Measurements from ENCODE around the gene ZSCAN9. TPM values are rescaled to one million over a fixed set of nuclear protein-coding genes. Genes with fewer than 3 reads are reported as not detected.

ZSCAN9 gene
- total RNA-seq, 4 donors from 2014 or later = 11.9 to 22.2 (median 14.2) TPM

GRCh38 chr6:28218312-28219248, 6.5 kb upstream of the ZSCAN9 start:
- WGBS, 2 donors = 12 to 15% methylated on average over 38 to 48 of the region's 56 CpGs
- Histone ChIP-seq H3K4me1 (peaks cover 0 to 14% (median 0%) of the 10 kb centered on the region in 4 donors), H3K27me3 (peaks cover 0 to 47% of the 10 kb centered on the region in 2 donors), H3K27ac (peak overlapping the region in 3 of 4 donors; percentile 67 to 80 (median 72)), H3K9me3 (no peaks in the 10 kb centered on the region), H3K36me3 (no peaks in the 10 kb centered on the region), H3K4me3 (peak overlapping the region; percentile 37 to 66 (median 52))
- peak; percentile 30 to 55 for DNase-seq (ENCODE audit: low spot score in 2 of 2)
- TF ChIP-seq CTCF (IDR thresholded peaks at IDR 0.05) (no peak), EP300 (IDR thresholded peaks at IDR 0.05) (no peak), POLR2A (IDR thresholded peaks at IDR 0.05) (no peak)

GRCh38 chr6:28220257-28221133, 4.6 kb upstream of the ZSCAN9 start:
- TF ChIP-seq CTCF (IDR thresholded peaks at IDR 0.05) = no peak
- TF ChIP-seq EP300 (IDR thresholded peaks at IDR 0.05) = no peak
- no peak for TF ChIP-seq POLR2A (IDR thresholded peaks at IDR 0.05)
- H3K36me3 ChIP-seq = no peaks in the 10 kb centered on the region
- H3K4me1 ChIP-seq = peaks cover 0 to 19% (median 0%) of the 10 kb centered on the region in 4 donors
- peaks cover 0 to 30% of the 10 kb centered on the region in 2 donors for H3K27me3 ChIP-seq
- H3K27ac ChIP-seq = no peak overlapping the region
- WGBS, 2 donors = 34 to 35% methylated on average over 6 of the region's 6 CpGs
- DNase-seq (ENCODE audit: low spot score in 2 of 2) = no peak
- no peak overlapping the region for H3K4me3 ChIP-seq
- no peaks in the 10 kb centered on the region for H3K9me3 ChIP-seq

- Histone ChIP-seq H3K9me3 (no peaks in the 10 kb centered on the region), H3K4me3 (peak overlapping the region; percentile 57 to 79 (median 68)), H3K27me3 (peaks cover 0 to 14% of the 10 kb centered on the region in 2 donors), H3K27ac (peak overlapping the region in 3 of 4 donors; percentile 61 to 86 (median 80)), H3K4me1 (peaks cover 0 to 29% (median 3%) of the 10 kb centered on the region in 4 donors), H3K36me3 (peaks cover 0 to 26% (median 0%) of the 10 kb centered on the region in 3 donors)
- WGBS, 2 donors = 51 to 52% methylated on average over 9 of the region's 9 CpGs
- no peak for TF ChIP-seq EP300 (IDR thresholded peaks at IDR 0.05)
- TF ChIP-seq POLR2A (IDR thresholded peaks at IDR 0.05) = no peak
- TF ChIP-seq CTCF (IDR thresholded peaks at IDR 0.05) = no peak
- no peak for DNase-seq (ENCODE audit: low spot score in 2 of 2)
These were observed 682 bp upstream of the ZSCAN9 start for GRCh38 chr6:28224131-28225055.

- Histone ChIP-seq H3K4me3 (no peak overlapping the region), H3K9me3 (no peaks in the 10 kb centered on the region), H3K27me3 (peaks cover 0 to 5% of the 10 kb centered on the region in 2 donors), H3K27ac (no peak overlapping the region), H3K36me3 (peaks cover 0 to 46% (median 8%) of the 10 kb centered on the region in 3 donors), H3K4me1 (peaks cover 0 to 27% (median 3%) of the 10 kb centered on the region in 4 donors)
- TF ChIP-seq EP300 (IDR thresholded peaks at IDR 0.05) (no peak), POLR2A (IDR thresholded peaks at IDR 0.05) (no peak), CTCF (IDR thresholded peaks at IDR 0.05) (no peak)
- no peak for DNase-seq (ENCODE audit: low spot score in 2 of 2)
- WGBS, 2 donors = 75 to 83% methylated on average over 2 of the region's 2 CpGs
These were observed 1.4 kb downstream of the ZSCAN9 start for GRCh38 chr6:28226460-28226859.
